Thoracic aorta (tissue), 2 donors: ENCODE results near the gene ENTHD1. TPM values are rescaled to one million over a fixed set of nuclear protein-coding genes. Genes with fewer than 3 reads are reported as not detected.

Source experiments
- ATAC-seq: fragments of 150-250 bp; one replicate; pipeline ENCODE4 v1.8.0; 2017; ENCODE audit warnings: low read depth; ENCODE audit not compliant: insufficient number of reproducible peaks, low FRiP score
- DNase-seq: peaks from one replicate; pipeline ENCODE4 v3.0.0-alpha.2; 2020; ENCODE audit warnings: low spot score
- H3K27ac ChIP-seq, 2 donors: fragments of 200-600 bp; sonication (generic); 1 replicate in 1 of 2; 2 replicates in 1 of 2; pipeline ENCODE4 v1.5.1; 2016; ENCODE audit warnings: mild to moderate bottlenecking in 2 of 2, moderate library complexity in 2 of 2
- H3K27me3 ChIP-seq: fragments of 200-600 bp; sonication (generic); replicated peaks from 2 replicates; pipeline ENCODE4 v1.6.0; 2016; ENCODE audit warnings: mild to moderate bottlenecking; ENCODE audit not compliant: insufficient read depth
- H3K36me3 ChIP-seq: fragments of 200-600 bp; sonication (generic); one replicate; pipeline ENCODE4 v1.5.1; 2016
- H3K4me1 ChIP-seq, 2 donors: fragments of 200-600 bp; sonication (generic); 1 replicate in 1 of 2; 2 replicates in 1 of 2; pipeline versions ENCODE4 v1.5.1 to v1.6.0; 2016; ENCODE audit warnings: low read depth in 2 of 2, mild to moderate bottlenecking in 1 of 2; ENCODE audit not compliant: control insufficient read depth in 1 of 2
- H3K4me3 ChIP-seq: fragments of 200-600 bp; sonication (generic); 2 replicates; pipeline ENCODE4 v1.5.1; 2016; ENCODE audit warnings: mild to moderate bottlenecking
- H3K9me3 ChIP-seq: fragments of 200-600 bp; sonication (generic); 2 replicates; pipeline ENCODE4 v1.5.1; 2016
- total RNA-seq, 2 donors: library from RNA; depleted of rRNA; stranded (reverse); fragments of >200 nt; gene quantifications; one replicate each; pipeline versions ENCODE4 v1.1.0 to v1.2.3, GENCODE V29; 2016
- TF ChIP-seq, protein P1 (sequence below): fragments of 200-600 bp; sonication (generic); IDR thresholded peaks from one replicate; pipeline ENCODE4 v1.5.1; 2019; ENCODE audit warnings: antibody characterized with exemption

Gene ENTHD1
- total RNA-seq, 2 donors from 2014 or later: not detected

DNA sequence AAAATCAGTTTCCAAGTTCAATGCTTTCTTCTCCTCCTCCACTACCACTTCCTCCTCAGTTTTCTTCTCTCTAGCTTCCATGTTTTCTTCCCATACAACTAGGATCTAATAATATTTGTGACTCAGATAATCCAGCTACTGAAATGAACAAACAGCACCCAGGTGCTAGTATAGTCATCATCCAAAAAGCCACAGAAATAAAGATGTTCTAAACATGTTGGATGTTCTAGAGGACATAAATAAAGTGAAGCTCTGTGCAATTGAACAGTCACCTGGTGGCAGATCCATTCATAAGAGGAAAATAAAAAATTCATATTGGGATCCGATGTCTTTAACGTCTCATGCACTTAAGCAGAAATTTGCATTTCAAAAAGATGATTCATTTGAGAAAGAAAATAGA lies 142.8 kb downstream of the ENTHD1 start:
- Histone ChIP-seq H3K27me3 (no peaks in the 10 kb centered on the region), H3K4me1 (no peaks in the 10 kb centered on the region), H3K27ac (no peak overlapping the region), H3K9me3 (no peaks in the 10 kb centered on the region), H3K36me3 (no peaks in the 10 kb centered on the region), H3K4me3 (no peak overlapping the region)
- DNase-seq (no peak), ATAC-seq (no peak)
- TF ChIP-seq, protein P1, sequence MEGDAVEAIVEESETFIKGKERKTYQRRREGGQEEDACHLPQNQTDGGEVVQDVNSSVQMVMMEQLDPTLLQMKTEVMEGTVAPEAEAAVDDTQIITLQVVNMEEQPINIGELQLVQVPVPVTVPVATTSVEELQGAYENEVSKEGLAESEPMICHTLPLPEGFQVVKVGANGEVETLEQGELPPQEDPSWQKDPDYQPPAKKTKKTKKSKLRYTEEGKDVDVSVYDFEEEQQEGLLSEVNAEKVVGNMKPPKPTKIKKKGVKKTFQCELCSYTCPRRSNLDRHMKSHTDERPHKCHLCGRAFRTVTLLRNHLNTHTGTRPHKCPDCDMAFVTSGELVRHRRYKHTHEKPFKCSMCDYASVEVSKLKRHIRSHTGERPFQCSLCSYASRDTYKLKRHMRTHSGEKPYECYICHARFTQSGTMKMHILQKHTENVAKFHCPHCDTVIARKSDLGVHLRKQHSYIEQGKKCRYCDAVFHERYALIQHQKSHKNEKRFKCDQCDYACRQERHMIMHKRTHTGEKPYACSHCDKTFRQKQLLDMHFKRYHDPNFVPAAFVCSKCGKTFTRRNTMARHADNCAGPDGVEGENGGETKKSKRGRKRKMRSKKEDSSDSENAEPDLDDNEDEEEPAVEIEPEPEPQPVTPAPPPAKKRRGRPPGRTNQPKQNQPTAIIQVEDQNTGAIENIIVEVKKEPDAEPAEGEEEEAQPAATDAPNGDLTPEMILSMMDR: no peak

DNA sequence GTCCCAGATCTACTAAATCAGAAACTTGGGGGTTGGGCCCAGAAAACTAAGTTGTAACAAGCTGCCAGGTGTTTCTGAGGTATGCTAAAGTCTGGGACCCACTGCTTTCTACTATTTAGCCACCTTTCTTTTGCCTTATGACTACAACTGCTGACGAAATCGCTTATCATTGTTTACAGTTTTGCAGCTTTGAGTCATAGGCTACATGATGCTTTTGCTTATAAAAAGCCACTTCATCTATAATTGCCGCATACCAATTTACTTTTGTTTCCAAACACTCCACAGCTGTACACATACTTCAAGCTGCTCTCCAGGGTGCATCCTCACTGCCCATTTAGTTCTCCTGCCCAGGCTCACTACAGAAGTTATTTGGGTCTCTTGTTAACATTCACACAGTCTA lies 144.7 kb downstream of the ENTHD1 start:
- ATAC-seq (no peak), DNase-seq (no peak)
- Histone ChIP-seq H3K27ac (no peak overlapping the region), H3K4me3 (no peak overlapping the region), H3K4me1 (no peaks in the 10 kb centered on the region), H3K36me3 (no peaks in the 10 kb centered on the region), H3K27me3 (no peaks in the 10 kb centered on the region), H3K9me3 (no peaks in the 10 kb centered on the region)
- TF ChIP-seq, protein P1: no peak

DNA sequence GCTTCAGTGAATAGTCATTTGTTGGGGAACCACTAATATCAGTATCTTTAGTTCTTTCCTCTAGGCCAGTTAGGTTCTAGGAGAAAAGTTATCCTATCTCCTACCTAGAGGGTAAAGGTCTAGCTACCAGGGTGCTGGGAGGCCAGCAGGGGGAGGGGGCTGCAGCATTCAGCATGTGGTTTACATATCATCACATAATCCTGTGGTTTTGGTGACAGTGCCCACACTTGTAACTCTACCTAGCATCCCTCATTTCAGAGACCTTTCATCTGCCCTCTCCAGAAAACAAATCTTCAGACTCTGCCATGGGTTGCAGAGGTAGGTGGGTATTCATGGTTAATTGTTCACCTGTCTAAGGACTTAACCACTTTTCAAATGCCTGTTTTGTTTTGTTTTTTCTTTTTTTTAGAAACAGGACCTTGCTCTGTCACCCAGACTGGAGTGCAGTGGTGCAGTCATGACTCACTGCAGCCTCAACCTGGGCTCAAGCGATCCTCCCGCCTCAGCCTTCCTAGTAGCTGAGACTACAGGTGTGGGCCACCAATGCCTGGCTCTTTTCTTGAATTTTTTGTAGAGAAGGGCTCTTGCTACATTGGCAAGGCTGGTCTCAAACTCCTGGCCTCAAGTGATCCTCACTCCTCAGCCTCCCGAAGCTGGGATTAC lies 146.8 kb downstream of the ENTHD1 start:
- no peaks in the 10 kb centered on the region for H3K27me3 ChIP-seq
- no peaks in the 10 kb centered on the region for H3K9me3 ChIP-seq
- H3K27ac ChIP-seq: no peak overlapping the region
- ATAC-seq: no peak
- no peak for DNase-seq
- H3K36me3 ChIP-seq: no peaks in the 10 kb centered on the region
- no peaks in the 10 kb centered on the region for H3K4me1 ChIP-seq
- TF ChIP-seq, protein P1: no peak
- no peak overlapping the region for H3K4me3 ChIP-seq

DNA sequence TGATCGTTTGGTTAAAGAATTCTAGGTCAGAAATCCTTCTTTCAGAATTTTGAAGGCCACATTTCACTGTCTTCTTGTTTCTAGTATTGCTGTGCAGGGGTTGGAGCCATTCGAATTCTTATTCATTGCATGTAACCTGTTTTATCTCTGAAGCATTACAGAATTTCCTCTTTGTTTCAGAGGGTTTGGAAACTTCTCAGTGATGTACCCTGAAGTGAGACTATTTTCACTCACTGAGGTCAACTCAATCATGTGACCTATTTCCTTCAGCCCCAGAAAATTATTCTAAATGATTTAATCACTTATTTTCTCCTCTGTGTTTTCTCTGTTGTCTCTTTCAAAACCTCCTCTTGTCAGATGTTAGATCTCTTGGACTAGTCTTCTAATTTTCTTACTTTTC lies 147.8 kb downstream of the ENTHD1 start:
- Histone ChIP-seq H3K36me3 (no peaks in the 10 kb centered on the region), H3K4me3 (no peak overlapping the region), H3K27me3 (no peaks in the 10 kb centered on the region), H3K9me3 (no peaks in the 10 kb centered on the region), H3K4me1 (no peaks in the 10 kb centered on the region), H3K27ac (no peak overlapping the region)
- DNase-seq (no peak), ATAC-seq (no peak)
- TF ChIP-seq, protein P1: no peak

DNA sequence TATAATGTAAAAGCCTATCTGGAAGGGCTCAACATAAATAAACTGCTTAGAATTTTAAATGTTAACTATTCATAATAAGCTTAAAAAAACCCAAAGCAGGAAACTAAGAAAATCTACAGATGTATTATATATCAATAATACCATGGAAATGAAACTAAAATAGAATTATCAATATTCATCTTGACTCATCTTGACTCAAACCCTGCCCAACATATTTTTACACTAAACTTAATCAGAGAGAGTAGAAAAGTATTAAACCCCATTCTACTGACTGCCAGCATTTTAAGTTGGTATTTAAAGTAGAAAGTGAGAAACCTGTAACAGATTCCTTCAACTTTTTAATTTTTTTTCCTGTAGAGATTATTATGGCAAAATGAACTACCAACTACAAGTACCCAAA lies 149.2 kb downstream of the ENTHD1 start:
- Histone ChIP-seq H3K36me3 (no peaks in the 10 kb centered on the region), H3K27ac (no peak overlapping the region), H3K4me1 (no peaks in the 10 kb centered on the region), H3K9me3 (no peaks in the 10 kb centered on the region), H3K27me3 (no peaks in the 10 kb centered on the region), H3K4me3 (no peak overlapping the region)
- no peak for DNase-seq
- ATAC-seq: no peak
- TF ChIP-seq, protein P1: no peak
